Panc1 (cell line): ENCODE data around the gene TSPAN14.

Experiments
- POLR2AphosphoS5 ChIP-seq: IDR thresholded peaks from 2 replicates; pipeline ENCODE4 v1.6.1; 2012; ENCODE audit warnings: mild to moderate bottlenecking, low read depth, low read length, moderate library complexity
- TF ChIP-seq, protein P1 (sequence below): fragments of 450-650 bp; IDR thresholded peaks from 2 replicates; pipeline ENCODE4 v1.5.1; 2017; ENCODE audit warnings: mild to moderate bottlenecking

DNA sequence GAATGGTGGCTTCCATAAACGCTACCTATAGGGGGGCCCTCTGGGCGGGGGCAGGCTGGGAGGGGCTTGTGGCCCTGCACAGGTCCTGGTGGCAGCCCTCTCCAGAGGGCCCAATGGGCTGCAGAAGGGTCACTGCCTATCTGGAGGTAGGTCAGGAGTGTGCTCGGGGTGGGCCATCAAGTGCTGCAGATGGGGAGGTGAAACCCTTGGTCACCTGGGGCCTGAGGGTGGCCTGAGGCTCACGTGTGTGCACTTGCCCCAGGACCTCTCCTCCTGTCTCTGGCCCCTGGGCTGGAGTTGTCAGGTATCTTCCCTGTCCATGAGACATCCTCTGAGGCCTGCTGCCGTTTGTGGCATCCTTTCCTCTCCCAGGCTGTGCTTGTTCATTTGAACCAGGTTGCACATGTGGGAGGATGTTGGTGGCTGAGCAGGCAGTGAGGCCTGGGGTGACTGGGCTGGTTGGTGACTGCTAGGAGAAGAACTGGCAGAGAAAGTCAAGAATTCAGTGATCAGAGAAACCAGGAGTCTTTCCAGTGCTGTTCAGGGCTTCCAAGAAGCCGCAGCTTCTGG is 62.5 kb downstream of the TSPAN14 start:
- TF ChIP-seq, protein P1, sequence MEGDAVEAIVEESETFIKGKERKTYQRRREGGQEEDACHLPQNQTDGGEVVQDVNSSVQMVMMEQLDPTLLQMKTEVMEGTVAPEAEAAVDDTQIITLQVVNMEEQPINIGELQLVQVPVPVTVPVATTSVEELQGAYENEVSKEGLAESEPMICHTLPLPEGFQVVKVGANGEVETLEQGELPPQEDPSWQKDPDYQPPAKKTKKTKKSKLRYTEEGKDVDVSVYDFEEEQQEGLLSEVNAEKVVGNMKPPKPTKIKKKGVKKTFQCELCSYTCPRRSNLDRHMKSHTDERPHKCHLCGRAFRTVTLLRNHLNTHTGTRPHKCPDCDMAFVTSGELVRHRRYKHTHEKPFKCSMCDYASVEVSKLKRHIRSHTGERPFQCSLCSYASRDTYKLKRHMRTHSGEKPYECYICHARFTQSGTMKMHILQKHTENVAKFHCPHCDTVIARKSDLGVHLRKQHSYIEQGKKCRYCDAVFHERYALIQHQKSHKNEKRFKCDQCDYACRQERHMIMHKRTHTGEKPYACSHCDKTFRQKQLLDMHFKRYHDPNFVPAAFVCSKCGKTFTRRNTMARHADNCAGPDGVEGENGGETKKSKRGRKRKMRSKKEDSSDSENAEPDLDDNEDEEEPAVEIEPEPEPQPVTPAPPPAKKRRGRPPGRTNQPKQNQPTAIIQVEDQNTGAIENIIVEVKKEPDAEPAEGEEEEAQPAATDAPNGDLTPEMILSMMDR, result no peak
- no peak for TF ChIP-seq POLR2AphosphoS5
